ENCODE data around the gene GPR87.

GPR87 gene

GRCh38 chr3:151351219-151351618 lies 34.6 kb upstream of the GPR87 start:
- Histone ChIP-seq H3K36me3 (ENCODE audit: control insufficient read depth, insufficient read depth, low read length) (no peaks in the 10 kb centered on the region), H3K4me2 (ENCODE audit: low read length) (no peak overlapping the region), H3K56ac (ENCODE audit: low read length) (no peak overlapping the region), H3K18ac (ENCODE audit: low read length) (no peak overlapping the region), H2BK15ac (replicated peaks; ENCODE audit: low read depth) (no peak overlapping the region), H3K79me2 (ENCODE audit: control insufficient read depth, insufficient read depth, low read length) (no peaks in the 10 kb centered on the region), H2AK5ac (ENCODE audit: low read length) (no peak overlapping the region), H2BK5ac (ENCODE audit: low read length) (no peak overlapping the region), H3K9ac (ENCODE audit: low read length) (no peak overlapping the region), H3K23ac (ENCODE audit: low read length) (no peak overlapping the region), H2BK120ac (ENCODE audit: low read depth, low read length) (no peak overlapping the region), H3K4me3 (ENCODE audit: low read length) (no peak overlapping the region), H3K27me3 (ENCODE audit: insufficient read depth, low read length, poor library complexity) (no peaks in the 10 kb centered on the region), H3K4ac (ENCODE audit: low read depth, low read length) (no peak overlapping the region), H3K79me1 (ENCODE audit: low read length) (no peaks in the 10 kb centered on the region), H4K5ac (ENCODE audit: low read length) (no peak overlapping the region), H3K4me1 (ENCODE audit: control insufficient read depth, low read depth, low read length) (peaks cover 7% of the 10 kb centered on the region), H3K27ac (ENCODE audit: low read depth, low read length) (no peak overlapping the region), H4K8ac (ENCODE audit: low read depth, low read length) (no peak overlapping the region)
- no CpG with 5 or more reads among the region's 1 CpG for WGBS (ENCODE audit: extremely low coverage, insufficient coverage, low lambda C conversion rate)
- peak; percentile 38 for DNase-seq

GRCh38 chr3:151350656-151351055 lies 34.0 kb upstream of the GPR87 start:
- Histone ChIP-seq H3K9ac (ENCODE audit: low read length) (no peak overlapping the region), H3K4me3 (ENCODE audit: low read length) (no peak overlapping the region)
- no CpG with 5 or more reads among the region's 1 CpG for WGBS (ENCODE audit: extremely low coverage, insufficient coverage, low lambda C conversion rate)

GRCh38 chr3:151347432-151347831 lies 30.8 kb upstream of the GPR87 start:
- peak; percentile 16 for DNase-seq
- Histone ChIP-seq H4K5ac (ENCODE audit: low read length) (no peak overlapping the region), H2BK5ac (ENCODE audit: low read length) (no peak overlapping the region), H2AK5ac (ENCODE audit: low read length) (no peak overlapping the region), H3K23ac (ENCODE audit: low read length) (no peak overlapping the region), H3K4me3 (ENCODE audit: low read length) (no peak overlapping the region), H3K56ac (ENCODE audit: low read length) (no peak overlapping the region), H3K4me2 (ENCODE audit: low read length) (no peak overlapping the region), H3K27ac (ENCODE audit: low read depth, low read length) (no peak overlapping the region), H3K18ac (ENCODE audit: low read length) (no peak overlapping the region), H4K8ac (ENCODE audit: low read depth, low read length) (no peak overlapping the region), H3K79me1 (ENCODE audit: low read length) (no peaks in the 10 kb centered on the region), H2BK120ac (ENCODE audit: low read depth, low read length) (no peak overlapping the region), H3K9ac (ENCODE audit: low read length) (no peak overlapping the region), H3K4me1 (ENCODE audit: control insufficient read depth, low read depth, low read length) (peaks cover 7% of the 10 kb centered on the region), H3K27me3 (ENCODE audit: insufficient read depth, low read length, poor library complexity) (no peaks in the 10 kb centered on the region), H3K79me2 (ENCODE audit: control insufficient read depth, insufficient read depth, low read length) (no peaks in the 10 kb centered on the region), H2BK15ac (replicated peaks; ENCODE audit: low read depth) (no peak overlapping the region), H3K4ac (ENCODE audit: low read depth, low read length) (no peak overlapping the region), H3K36me3 (ENCODE audit: control insufficient read depth, insufficient read depth, low read length) (no peaks in the 10 kb centered on the region)
- WGBS (ENCODE audit: extremely low coverage, insufficient coverage, low lambda C conversion rate) = no CpG with 5 or more reads among the region's 6 CpGs

More at GRCh38 chr3:151350656-151351055, 34.0 kb upstream of the GPR87 start:
- H3K23ac ChIP-seq (ENCODE audit: low read length) = no peak overlapping the region
- no peak overlapping the region for H4K8ac ChIP-seq (ENCODE audit: low read depth, low read length)
- no peak overlapping the region for H4K5ac ChIP-seq (ENCODE audit: low read length)
- H3K18ac ChIP-seq (ENCODE audit: low read length) = no peak overlapping the region
- H3K4me2 ChIP-seq (ENCODE audit: low read length) = no peak overlapping the region
- H3K27me3 ChIP-seq (ENCODE audit: insufficient read depth, low read length, poor library complexity) = no peaks in the 10 kb centered on the region
- DNase-seq = no peak
- H3K4me1 ChIP-seq (ENCODE audit: control insufficient read depth, low read depth, low read length) = peaks cover 7% of the 10 kb centered on the region
- H2BK5ac ChIP-seq (ENCODE audit: low read length) = no peak overlapping the region
- H3K79me1 ChIP-seq (ENCODE audit: low read length) = no peaks in the 10 kb centered on the region
- no peak overlapping the region for H2BK120ac ChIP-seq (ENCODE audit: low read depth, low read length)
- H3K56ac ChIP-seq (ENCODE audit: low read length) = no peak overlapping the region
- no peak overlapping the region for H3K27ac ChIP-seq (ENCODE audit: low read depth, low read length)
- H3K36me3 ChIP-seq (ENCODE audit: control insufficient read depth, insufficient read depth, low read length) = no peaks in the 10 kb centered on the region
- no peaks in the 10 kb centered on the region for H3K79me2 ChIP-seq (ENCODE audit: control insufficient read depth, insufficient read depth, low read length)
- no peak overlapping the region for H2AK5ac ChIP-seq (ENCODE audit: low read length)
- H2BK15ac ChIP-seq (replicated peaks; ENCODE audit: low read depth) = no peak overlapping the region
- no peak overlapping the region for H3K4ac ChIP-seq (ENCODE audit: low read depth, low read length)

- Histone ChIP-seq H3K4me2 (ENCODE audit: low read length) (no peak overlapping the region), H3K4me1 (ENCODE audit: control insufficient read depth, low read depth, low read length) (peaks cover 7% of the 10 kb centered on the region), H3K56ac (ENCODE audit: low read length) (no peak overlapping the region), H4K8ac (ENCODE audit: low read depth, low read length) (no peak overlapping the region), H3K9ac (ENCODE audit: low read length) (no peak overlapping the region), H2BK15ac (replicated peaks; ENCODE audit: low read depth) (no peak overlapping the region), H2BK5ac (ENCODE audit: low read length) (no peak overlapping the region), H3K23ac (ENCODE audit: low read length) (no peak overlapping the region), H3K36me3 (ENCODE audit: control insufficient read depth, insufficient read depth, low read length) (no peaks in the 10 kb centered on the region), H3K18ac (ENCODE audit: low read length) (no peak overlapping the region), H3K79me2 (ENCODE audit: control insufficient read depth, insufficient read depth, low read length) (no peaks in the 10 kb centered on the region), H3K79me1 (ENCODE audit: low read length) (no peaks in the 10 kb centered on the region), H2BK120ac (ENCODE audit: low read depth, low read length) (no peak overlapping the region), H3K27ac (ENCODE audit: low read depth, low read length) (no peak overlapping the region), H3K4ac (ENCODE audit: low read depth, low read length) (no peak overlapping the region), H4K5ac (ENCODE audit: low read length) (no peak overlapping the region), H3K4me3 (ENCODE audit: low read length) (no peak overlapping the region), H2AK5ac (ENCODE audit: low read length) (no peak overlapping the region), H3K27me3 (ENCODE audit: insufficient read depth, low read length, poor library complexity) (no peaks in the 10 kb centered on the region)
- DNase-seq = no peak
- WGBS (ENCODE audit: extremely low coverage, insufficient coverage, low lambda C conversion rate) = no CpG with 5 or more reads among the region's 3 CpGs
These were observed 29.7 kb upstream of the GPR87 start for GRCh38 chr3:151346292-151346691.

- Histone ChIP-seq H3K56ac (ENCODE audit: low read length) (no peak overlapping the region), H3K4me3 (ENCODE audit: low read length) (no peak overlapping the region), H3K9ac (ENCODE audit: low read length) (no peak overlapping the region), H3K79me1 (ENCODE audit: low read length) (no peaks in the 10 kb centered on the region), H4K5ac (ENCODE audit: low read length) (no peak overlapping the region), H3K4ac (ENCODE audit: low read depth, low read length) (no peak overlapping the region), H3K27ac (ENCODE audit: low read depth, low read length) (no peak overlapping the region), H3K18ac (ENCODE audit: low read length) (no peak overlapping the region), H2BK15ac (replicated peaks; ENCODE audit: low read depth) (no peak overlapping the region), H3K36me3 (ENCODE audit: control insufficient read depth, insufficient read depth, low read length) (no peaks in the 10 kb centered on the region), H2AK5ac (ENCODE audit: low read length) (no peak overlapping the region), H3K4me1 (ENCODE audit: control insufficient read depth, low read depth, low read length) (peaks cover 7% of the 10 kb centered on the region), H3K4me2 (ENCODE audit: low read length) (no peak overlapping the region), H3K79me2 (ENCODE audit: control insufficient read depth, insufficient read depth, low read length) (no peaks in the 10 kb centered on the region), H4K8ac (ENCODE audit: low read depth, low read length) (no peak overlapping the region), H3K23ac (ENCODE audit: low read length) (no peak overlapping the region), H2BK5ac (ENCODE audit: low read length) (no peak overlapping the region), H2BK120ac (ENCODE audit: low read depth, low read length) (no peak overlapping the region), H3K27me3 (ENCODE audit: insufficient read depth, low read length, poor library complexity) (no peaks in the 10 kb centered on the region)
- DNase-seq = no peak
- no CpG with 5 or more reads among the region's 2 CpGs for WGBS (ENCODE audit: extremely low coverage, insufficient coverage, low lambda C conversion rate)
These were observed 29.2 kb upstream of the GPR87 start for GRCh38 chr3:151345859-151346258.

- Histone ChIP-seq H3K4me2 (ENCODE audit: low read length) (no peak overlapping the region), H3K79me1 (ENCODE audit: low read length) (no peaks in the 10 kb centered on the region), H3K9ac (ENCODE audit: low read length) (no peak overlapping the region), H3K4me3 (ENCODE audit: low read length) (no peak overlapping the region), H3K56ac (ENCODE audit: low read length) (no peak overlapping the region), H3K4me1 (ENCODE audit: control insufficient read depth, low read depth, low read length) (no peaks in the 10 kb centered on the region), H3K18ac (ENCODE audit: low read length) (no peak overlapping the region), H3K27ac (ENCODE audit: low read depth, low read length) (no peak overlapping the region), H3K79me2 (ENCODE audit: control insufficient read depth, insufficient read depth, low read length) (no peaks in the 10 kb centered on the region), H3K36me3 (ENCODE audit: control insufficient read depth, insufficient read depth, low read length) (no peaks in the 10 kb centered on the region), H3K23ac (ENCODE audit: low read length) (no peak overlapping the region), H2AK5ac (ENCODE audit: low read length) (no peak overlapping the region), H2BK15ac (replicated peaks; ENCODE audit: low read depth) (no peak overlapping the region), H2BK5ac (ENCODE audit: low read length) (no peak overlapping the region), H2BK120ac (ENCODE audit: low read depth, low read length) (no peak overlapping the region), H4K5ac (ENCODE audit: low read length) (no peak overlapping the region), H4K8ac (ENCODE audit: low read depth, low read length) (no peak overlapping the region), H3K4ac (ENCODE audit: low read depth, low read length) (no peak overlapping the region), H3K27me3 (ENCODE audit: insufficient read depth, low read length, poor library complexity) (no peaks in the 10 kb centered on the region)
- WGBS (ENCODE audit: extremely low coverage, insufficient coverage, low lambda C conversion rate) = no CpG with 5 or more reads among the region's 2 CpGs
- no peak for DNase-seq
These were observed 15.1 kb upstream of the GPR87 start for GRCh38 chr3:151331696-151332095.

All from mesendoderm (in vitro differentiated cells).